OCI-LY7 (cell line): Measurements from ENCODE around the gene LRRN3.

Source experiments
- EZH2phosphoT487 ChIP-seq: fragments of 200-600 bp; sonication (generic); IDR thresholded peaks from 2 replicates; pipeline ENCODE4 v1.6.1; 2018; ENCODE audit warnings: low read depth, borderline replicate concordance, mild to moderate bottlenecking, mixed run types, antibody characterized with exemption, low read length, moderate library complexity, mixed read lengths
- TF ChIP-seq, protein P1 (sequence below): fragments of 200-600 bp; sonication (generic); conservative IDR thresholded peaks from 2 replicates; pipeline ENCODE4 v1.5.1; 2014; ENCODE audit warnings: mild to moderate bottlenecking, antibody characterized with exemption, low read length, moderate library complexity, mixed read lengths

DNA sequence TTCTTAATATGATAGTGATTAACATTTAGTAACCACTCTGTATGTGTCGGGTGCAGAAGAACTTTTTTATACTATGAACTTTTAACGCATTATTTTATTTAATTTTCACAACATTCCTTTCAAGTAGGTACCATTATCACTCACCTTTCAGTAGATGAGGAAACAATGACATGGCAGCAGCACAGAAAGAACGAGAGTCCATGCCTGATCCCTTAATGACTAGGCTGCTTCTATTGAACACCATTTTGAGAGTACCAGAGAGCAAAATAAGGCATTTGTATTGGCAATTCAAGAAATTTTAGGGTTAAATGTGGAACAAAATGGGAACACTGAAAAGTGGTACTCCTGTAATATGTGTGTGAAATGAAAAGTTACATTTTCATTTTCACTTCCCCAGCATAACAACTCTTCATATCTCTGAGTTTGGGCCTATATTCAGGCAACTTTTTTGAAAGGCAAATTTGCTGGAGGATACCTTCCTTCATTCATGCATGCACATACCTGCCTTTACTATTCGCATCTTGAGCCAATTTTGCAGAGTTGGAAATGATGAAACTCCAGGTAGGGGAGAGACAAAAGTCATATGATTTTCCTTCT lies 12.8 kb downstream of the LRRN3 start:
- TF ChIP-seq EZH2phosphoT487: no peak
- TF ChIP-seq, protein P1, sequence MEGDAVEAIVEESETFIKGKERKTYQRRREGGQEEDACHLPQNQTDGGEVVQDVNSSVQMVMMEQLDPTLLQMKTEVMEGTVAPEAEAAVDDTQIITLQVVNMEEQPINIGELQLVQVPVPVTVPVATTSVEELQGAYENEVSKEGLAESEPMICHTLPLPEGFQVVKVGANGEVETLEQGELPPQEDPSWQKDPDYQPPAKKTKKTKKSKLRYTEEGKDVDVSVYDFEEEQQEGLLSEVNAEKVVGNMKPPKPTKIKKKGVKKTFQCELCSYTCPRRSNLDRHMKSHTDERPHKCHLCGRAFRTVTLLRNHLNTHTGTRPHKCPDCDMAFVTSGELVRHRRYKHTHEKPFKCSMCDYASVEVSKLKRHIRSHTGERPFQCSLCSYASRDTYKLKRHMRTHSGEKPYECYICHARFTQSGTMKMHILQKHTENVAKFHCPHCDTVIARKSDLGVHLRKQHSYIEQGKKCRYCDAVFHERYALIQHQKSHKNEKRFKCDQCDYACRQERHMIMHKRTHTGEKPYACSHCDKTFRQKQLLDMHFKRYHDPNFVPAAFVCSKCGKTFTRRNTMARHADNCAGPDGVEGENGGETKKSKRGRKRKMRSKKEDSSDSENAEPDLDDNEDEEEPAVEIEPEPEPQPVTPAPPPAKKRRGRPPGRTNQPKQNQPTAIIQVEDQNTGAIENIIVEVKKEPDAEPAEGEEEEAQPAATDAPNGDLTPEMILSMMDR: no peak
